SU-DHL-6 (cell line): ENCODE measurements around the gene ANTXR1.

Source experiments
- H2AFZ ChIP-seq: fragments of 200-600 bp; sonication (generic); 2 replicates; pipeline ENCODE4 v1.6.1; 2014; ENCODE audit warnings: low read depth, mild to moderate bottlenecking, moderate library complexity, mixed read lengths, antibody characterized with exemption, low read length; ENCODE audit not compliant: severe bottlenecking
- H3F3A ChIP-seq: fragments of 200-600 bp; shearing (Covaris generic); 2 replicates; pipeline ENCODE4 v1.6.0; 2016; ENCODE audit warnings: antibody characterized with exemption, mild to moderate bottlenecking; ENCODE audit not compliant: insufficient read depth
- H3K27ac ChIP-seq: fragments of 200-600 bp; sonication (generic); 2 replicates; pipeline ENCODE4 v1.5.1; 2016; ENCODE audit warnings: low read depth, mild to moderate bottlenecking, low read length, moderate library complexity, mixed read lengths
- H3K27me3 ChIP-seq: fragments of 200-600 bp; sonication (generic), shearing (Covaris generic); 2 replicates; pipeline ENCODE4 v1.6.0; 2014; ENCODE audit warnings: mild to moderate bottlenecking, low read length
- H3K36me3 ChIP-seq: fragments of 200-600 bp; sonication (generic); 2 replicates; pipeline ENCODE4 v1.6.1; 2014; ENCODE audit warnings: mild to moderate bottlenecking, low read length, mixed read lengths
- H3K4me2 ChIP-seq: fragments of 300-600, 200-600 bp; shearing (Covaris generic), sonication (generic); 2 replicates; pipeline ENCODE4 v1.6.0; 2014; ENCODE audit warnings: low read length, low read depth, mild to moderate bottlenecking; ENCODE audit not compliant: poor library complexity, severe bottlenecking
- H3K4me3 ChIP-seq: fragments of 200-600 bp; sonication (generic); 2 replicates; pipeline ENCODE4 v1.5.1; 2014; ENCODE audit warnings: antibody characterized with exemption, low read length, mild to moderate bottlenecking, mixed read lengths; ENCODE audit not compliant: insufficient read depth, poor library complexity, severe bottlenecking
- H3K79me2 ChIP-seq: fragments of 200-600 bp; sonication (generic); 2 replicates; pipeline ENCODE4 v1.6.1; 2014; ENCODE audit warnings: mild to moderate bottlenecking, low read length, moderate library complexity; ENCODE audit not compliant: insufficient read depth
- H3K9ac ChIP-seq: fragments of 200-600 bp; sonication (generic); 2 replicates; pipeline ENCODE4 v1.7.0; 2014; ENCODE audit warnings: mild to moderate bottlenecking, low read length
- H3K9me2 ChIP-seq: fragments of 200-600 bp; sonication (generic); replicated peaks from 2 replicates; pipeline ENCODE4 v1.6.1; 2014; ENCODE audit warnings: low read length; ENCODE audit not compliant: insufficient read depth
- H3K9me3 ChIP-seq: fragments of 200-600 bp; sonication (generic); 2 replicates; pipeline ENCODE4 v1.6.1; 2014; ENCODE audit warnings: low read length, mixed read lengths; ENCODE audit not compliant: insufficient read depth
- H4K20me1 ChIP-seq: fragments of 200-600 bp; sonication (generic); 2 replicates; pipeline ENCODE4 v1.6.1; 2014; ENCODE audit warnings: low read depth, mild to moderate bottlenecking, antibody characterized with exemption, low read length, moderate library complexity, mixed read lengths
- CTCF ChIP-seq: fragments of 200-600 bp; sonication (generic); IDR thresholded peaks from one replicate; pipeline ENCODE4 v1.5.1; 2017; ENCODE audit warnings: antibody characterized with exemption, mild to moderate bottlenecking, low read length, moderate library complexity; ENCODE audit not compliant: insufficient read depth, poor library complexity, severe bottlenecking
- EZH2phosphoT487 ChIP-seq: fragments of 200-600 bp; sonication (generic), shearing (Covaris generic); conservative IDR thresholded peaks from 2 replicates; pipeline ENCODE4 v1.6.1; 2018; ENCODE audit warnings: mild to moderate bottlenecking, antibody characterized with exemption, low read length, moderate library complexity, mixed read lengths

The ANTXR1 gene

GRCh38 chr2:69221512-69221911 is 208.5 kb downstream of the ANTXR1 start:
- no peak for TF ChIP-seq EZH2phosphoT487
- no peak for TF ChIP-seq CTCF

GRCh38 chr2:69221960-69222751 is 209.2 kb downstream of the ANTXR1 start:
- H3K27ac ChIP-seq, result no peak overlapping the region
- no peaks in the 10 kb centered on the region for H3F3A ChIP-seq

More at GRCh38 chr2:69221512-69221911, 208.5 kb downstream of the ANTXR1 start:
- no peak overlapping the region for H3K4me3 ChIP-seq
- H3K27ac ChIP-seq, result no peak overlapping the region
- no peaks in the 10 kb centered on the region for H3K36me3 ChIP-seq
- no peaks in the 10 kb centered on the region for H3F3A ChIP-seq
- H3K27me3 ChIP-seq, result no peaks in the 10 kb centered on the region
- H3K4me2 ChIP-seq, result no peak overlapping the region
- no peak overlapping the region for H2AFZ ChIP-seq
- H3K9ac ChIP-seq, result no peak overlapping the region
- H3K9me3 ChIP-seq, result no peaks in the 10 kb centered on the region
- no peaks in the 10 kb centered on the region for H3K79me2 ChIP-seq
- no peaks in the 10 kb centered on the region for H3K9me2 ChIP-seq
- no peaks in the 10 kb centered on the region for H4K20me1 ChIP-seq

GRCh38 chr2:69222953-69223658 is 210.1 kb downstream of the ANTXR1 start:
- Histone ChIP-seq H3K9me2 (no peaks in the 10 kb centered on the region), H3F3A (no peaks in the 10 kb centered on the region), H3K27me3 (no peaks in the 10 kb centered on the region), H3K9ac (no peak overlapping the region), H3K4me3 (no peak overlapping the region), H3K9me3 (no peaks in the 10 kb centered on the region), H4K20me1 (no peaks in the 10 kb centered on the region), H3K27ac (no peak overlapping the region), H2AFZ (no peak overlapping the region), H3K36me3 (no peaks in the 10 kb centered on the region), H3K79me2 (no peaks in the 10 kb centered on the region), H3K4me2 (no peak overlapping the region)
- TF ChIP-seq CTCF (no peak), EZH2phosphoT487 (no peak)

More at GRCh38 chr2:69221960-69222751, 209.2 kb downstream of the ANTXR1 start:
- no peak overlapping the region for H3K4me3 ChIP-seq
- H3K27me3 ChIP-seq, result no peaks in the 10 kb centered on the region
- H2AFZ ChIP-seq, result no peak overlapping the region
- no peaks in the 10 kb centered on the region for H3K9me3 ChIP-seq
- no peaks in the 10 kb centered on the region for H3K9me2 ChIP-seq
- H4K20me1 ChIP-seq, result no peaks in the 10 kb centered on the region
- no peak overlapping the region for H3K9ac ChIP-seq
- TF ChIP-seq EZH2phosphoT487 (no peak), CTCF (no peak)
- no peak overlapping the region for H3K4me2 ChIP-seq
- H3K36me3 ChIP-seq, result no peaks in the 10 kb centered on the region
- H3K79me2 ChIP-seq, result no peaks in the 10 kb centered on the region
